Nephron (organoid): ENCODE results near the gene KCNQ5.

Experiments
- H3K27ac Mint-ChIP-seq, 3 experiments: 2 replicates each; pipeline ENCODE4 v1.8.0; 2020; ENCODE audit warnings: mixed read lengths in 3 of 3, mild to moderate bottlenecking in 2 of 3, moderate library complexity in 1 of 3
- H3K27me3 Mint-ChIP-seq: 2 replicates; pipeline ENCODE4 v1.8.0; 2021; ENCODE audit warnings: low read depth, mild to moderate bottlenecking, moderate library complexity, mixed read lengths
- H3K36me3 Mint-ChIP-seq: 2 replicates; pipeline ENCODE4 v1.8.0; 2020; ENCODE audit warnings: low read depth, mixed read lengths
- H3K4me1 Mint-ChIP-seq: 2 replicates; pipeline ENCODE4 v1.8.0; 2020; ENCODE audit warnings: mixed read lengths
- H3K4me3 Mint-ChIP-seq, 3 experiments: 2 replicates each; pipeline ENCODE4 v1.8.0; 2020; ENCODE audit warnings: mild to moderate bottlenecking in 3 of 3, mixed read lengths in 3 of 3, moderate library complexity in 2 of 3
- H3K9me3 Mint-ChIP-seq: 2 replicates; pipeline ENCODE4 v1.8.0; 2020; ENCODE audit warnings: mixed read lengths
- TF ChIP-seq, protein P1 (sequence below), 3 experiments: fragments of 200-600 bp; sonication (generic); IDR thresholded peaks; one replicate each; pipeline ENCODE4 v1.5.0; 2021; ENCODE audit warnings: antibody characterized with exemption in 3 of 3; ENCODE audit not compliant: unreplicated experiment in 3 of 3

Gene KCNQ5

DNA sequence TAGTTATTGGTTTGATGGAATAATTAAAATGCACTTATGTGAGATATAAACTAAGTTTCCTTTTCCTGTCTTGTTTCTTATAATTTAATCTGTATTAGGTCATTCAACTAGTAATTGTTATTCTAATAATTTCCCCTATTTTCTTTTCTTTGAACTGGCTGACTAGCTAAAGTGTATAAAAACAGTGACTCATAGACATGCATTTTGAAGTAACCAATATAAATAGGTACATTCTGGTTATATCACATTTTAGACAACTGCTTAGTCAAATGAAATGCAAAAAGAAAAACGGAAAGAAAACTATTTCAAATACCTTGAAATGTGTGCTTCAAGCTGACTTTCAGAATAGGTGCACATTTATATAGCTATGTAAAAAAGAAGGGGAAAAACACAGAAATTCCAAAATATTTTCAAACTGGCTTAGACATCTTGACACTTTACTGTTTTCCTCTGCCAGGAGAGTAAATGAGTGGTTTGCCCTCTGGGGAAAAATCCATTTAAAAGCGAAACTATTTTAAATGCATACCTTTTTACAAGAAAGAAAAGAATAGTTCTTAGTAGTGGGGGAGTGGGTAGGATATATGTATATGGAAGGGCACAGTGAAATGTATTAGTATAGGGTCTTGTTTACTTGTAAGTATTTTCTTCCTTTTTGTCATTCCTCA, 28.3 kb downstream of the KCNQ5 start:
- Mint-ChIP-seq H3K4me1 (no peaks in the 10 kb centered on the region), H3K9me3 (no peaks in the 10 kb centered on the region), H3K27me3 (no peaks in the 10 kb centered on the region), H3K4me3 (no peak overlapping the region), H3K27ac (no peak overlapping the region), H3K36me3 (no peaks in the 10 kb centered on the region)
- TF ChIP-seq, protein P1, sequence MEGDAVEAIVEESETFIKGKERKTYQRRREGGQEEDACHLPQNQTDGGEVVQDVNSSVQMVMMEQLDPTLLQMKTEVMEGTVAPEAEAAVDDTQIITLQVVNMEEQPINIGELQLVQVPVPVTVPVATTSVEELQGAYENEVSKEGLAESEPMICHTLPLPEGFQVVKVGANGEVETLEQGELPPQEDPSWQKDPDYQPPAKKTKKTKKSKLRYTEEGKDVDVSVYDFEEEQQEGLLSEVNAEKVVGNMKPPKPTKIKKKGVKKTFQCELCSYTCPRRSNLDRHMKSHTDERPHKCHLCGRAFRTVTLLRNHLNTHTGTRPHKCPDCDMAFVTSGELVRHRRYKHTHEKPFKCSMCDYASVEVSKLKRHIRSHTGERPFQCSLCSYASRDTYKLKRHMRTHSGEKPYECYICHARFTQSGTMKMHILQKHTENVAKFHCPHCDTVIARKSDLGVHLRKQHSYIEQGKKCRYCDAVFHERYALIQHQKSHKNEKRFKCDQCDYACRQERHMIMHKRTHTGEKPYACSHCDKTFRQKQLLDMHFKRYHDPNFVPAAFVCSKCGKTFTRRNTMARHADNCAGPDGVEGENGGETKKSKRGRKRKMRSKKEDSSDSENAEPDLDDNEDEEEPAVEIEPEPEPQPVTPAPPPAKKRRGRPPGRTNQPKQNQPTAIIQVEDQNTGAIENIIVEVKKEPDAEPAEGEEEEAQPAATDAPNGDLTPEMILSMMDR (IDR thresholded peaks at IDR 0.05; ENCODE audit: unreplicated experiment in 3 of 3): no peak

DNA sequence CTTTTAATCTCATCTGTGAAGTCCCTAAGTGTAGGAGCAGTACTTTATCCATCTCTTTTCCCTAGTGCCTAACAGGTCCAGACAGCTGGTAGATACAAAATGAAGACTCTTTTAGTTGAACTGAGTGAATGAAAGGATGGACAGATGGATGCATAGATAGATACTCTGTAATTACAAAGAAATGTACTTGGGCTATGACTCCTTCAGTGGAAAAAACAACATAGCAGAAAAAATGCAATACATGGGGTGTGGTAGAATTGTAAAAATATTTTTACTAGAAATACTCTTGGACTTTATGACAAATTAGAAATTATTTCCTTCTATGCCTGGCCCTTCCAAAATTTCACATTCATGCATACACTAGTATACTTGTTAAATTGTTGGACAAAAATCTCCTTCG, 29.3 kb downstream of the KCNQ5 start:
- H3K27ac Mint-ChIP-seq: no peak overlapping the region
- TF ChIP-seq, protein P1 (IDR thresholded peaks at IDR 0.05; ENCODE audit: unreplicated experiment in 3 of 3): no peak
- H3K9me3 Mint-ChIP-seq: no peaks in the 10 kb centered on the region
- H3K4me1 Mint-ChIP-seq: no peaks in the 10 kb centered on the region
- H3K36me3 Mint-ChIP-seq: no peaks in the 10 kb centered on the region
- no peaks in the 10 kb centered on the region for H3K27me3 Mint-ChIP-seq
- H3K4me3 Mint-ChIP-seq: no peak overlapping the region

DNA sequence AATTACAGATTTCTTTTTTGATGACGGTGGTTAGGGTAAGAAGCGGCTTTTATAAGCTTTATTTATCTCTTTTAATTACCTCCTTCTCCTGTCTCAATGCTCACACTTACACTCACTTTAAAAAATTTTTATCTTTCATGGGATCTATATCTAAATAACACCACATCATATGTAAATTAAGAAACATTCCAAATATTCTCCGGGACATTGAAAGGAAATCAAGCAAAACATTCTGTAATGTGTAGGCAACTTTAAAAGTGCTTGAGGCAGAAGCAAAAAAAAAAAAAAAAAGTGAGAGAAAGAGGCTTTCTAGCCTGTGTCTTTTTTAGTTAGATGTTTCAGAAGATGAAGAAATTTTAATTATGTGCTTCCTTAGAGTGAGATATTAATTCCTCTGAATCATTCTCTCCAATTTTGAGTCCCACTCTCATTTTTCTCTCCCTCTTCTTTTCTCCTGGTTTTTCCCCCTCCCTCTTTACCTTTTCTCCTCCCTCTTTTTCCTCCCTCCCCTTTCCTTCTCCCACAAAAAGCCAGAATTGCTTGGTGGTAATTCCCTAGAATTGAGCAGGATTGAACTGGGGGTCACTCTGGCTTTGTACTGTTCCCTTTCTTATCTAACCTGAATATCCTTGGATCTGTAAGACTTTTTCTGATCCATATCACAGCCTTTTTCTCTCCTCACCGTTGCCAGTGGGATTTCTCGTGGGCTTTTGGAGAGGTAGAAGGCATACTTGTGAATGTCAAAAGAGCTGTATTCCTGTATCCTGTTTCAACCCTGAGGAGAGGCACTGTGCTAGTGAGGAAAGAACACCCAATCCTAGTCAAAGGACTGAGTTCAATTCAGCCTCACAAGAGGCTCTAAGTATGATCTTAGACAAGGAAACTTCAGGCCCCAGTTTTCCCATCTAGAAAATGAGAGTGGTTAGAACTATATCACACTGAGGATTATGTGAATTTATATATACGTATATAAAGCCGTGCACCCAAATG, 30.4 kb downstream of the KCNQ5 start:
- Mint-ChIP-seq H3K27ac (no peak overlapping the region), H3K4me3 (no peak overlapping the region), H3K4me1 (no peaks in the 10 kb centered on the region), H3K27me3 (no peaks in the 10 kb centered on the region), H3K36me3 (no peaks in the 10 kb centered on the region), H3K9me3 (no peaks in the 10 kb centered on the region)
- TF ChIP-seq, protein P1 (IDR thresholded peaks at IDR 0.05; ENCODE audit: unreplicated experiment in 3 of 3): no peak

DNA sequence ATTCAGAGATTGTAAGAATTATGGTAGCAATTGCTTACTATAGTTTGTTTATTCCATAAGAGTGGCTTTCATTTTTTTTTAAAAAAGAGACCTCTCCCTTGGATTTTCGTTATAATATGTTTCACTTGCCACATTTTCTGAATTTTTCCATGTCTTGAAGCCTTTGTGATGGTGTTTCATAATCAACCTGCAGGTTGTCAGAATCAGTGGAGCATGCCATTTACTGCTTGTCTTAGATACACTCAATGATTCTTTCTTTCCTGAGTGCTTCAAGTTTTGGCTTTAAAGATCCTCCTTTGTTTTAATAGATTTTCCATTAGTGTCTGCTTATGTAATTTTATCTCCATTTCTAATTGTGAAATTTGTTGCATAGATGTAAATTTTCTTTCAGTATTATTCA, 31.2 kb downstream of the KCNQ5 start:
- H3K27ac Mint-ChIP-seq: no peak overlapping the region
- TF ChIP-seq, protein P1 (IDR thresholded peaks at IDR 0.05; ENCODE audit: unreplicated experiment in 3 of 3): no peak
- no peaks in the 10 kb centered on the region for H3K9me3 Mint-ChIP-seq
- H3K4me3 Mint-ChIP-seq: no peak overlapping the region
- no peaks in the 10 kb centered on the region for H3K27me3 Mint-ChIP-seq
- H3K4me1 Mint-ChIP-seq: no peaks in the 10 kb centered on the region
- H3K36me3 Mint-ChIP-seq: no peaks in the 10 kb centered on the region

DNA sequence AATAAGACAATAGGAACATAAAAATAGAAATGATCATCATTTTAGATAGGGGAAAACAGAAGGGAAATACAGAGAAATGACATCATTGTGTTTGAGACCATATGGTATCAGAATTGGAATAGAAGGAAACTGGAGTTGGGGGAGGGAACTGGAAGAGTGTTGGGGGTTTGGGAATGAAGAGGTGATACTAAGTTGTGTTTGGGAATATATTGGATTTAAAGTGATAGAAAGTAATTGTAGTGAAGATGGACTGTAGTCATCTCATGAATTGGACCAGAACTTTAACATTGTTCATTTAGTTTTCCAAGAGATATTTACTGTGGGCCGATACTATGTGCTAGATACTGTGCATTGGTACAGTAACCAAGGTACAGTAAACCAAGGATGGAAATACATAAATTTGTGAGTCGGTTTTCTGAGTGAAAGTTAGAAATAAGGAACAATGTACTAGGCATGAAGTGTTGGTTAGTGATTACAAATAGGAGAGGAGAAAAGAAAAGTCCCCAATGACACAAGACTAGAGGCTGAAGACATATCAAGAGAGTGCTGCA, 32.3 kb downstream of the KCNQ5 start:
- Mint-ChIP-seq H3K9me3 (no peaks in the 10 kb centered on the region), H3K27me3 (no peaks in the 10 kb centered on the region), H3K27ac (no peak overlapping the region), H3K4me3 (no peak overlapping the region), H3K4me1 (no peaks in the 10 kb centered on the region), H3K36me3 (no peaks in the 10 kb centered on the region)
- TF ChIP-seq, protein P1 (IDR thresholded peaks at IDR 0.05; ENCODE audit: unreplicated experiment in 3 of 3): no peak
